ENCODE data around the gene C2orf92.

C2orf92 gene

GRCh38 chr2:97733341-97734035 is 64.0 kb downstream of the C2orf92 start:
- TF ChIP-seq CTCF (IDR thresholded peaks at IDR 0.05; ENCODE audit: low read length, missing control alignments): no peak
- H3K4me3 ChIP-seq (replicated peaks; ENCODE audit: low read depth, low read length): no peak overlapping the region
- DNase-seq (ENCODE audit: low read depth): no peak

DNA sequence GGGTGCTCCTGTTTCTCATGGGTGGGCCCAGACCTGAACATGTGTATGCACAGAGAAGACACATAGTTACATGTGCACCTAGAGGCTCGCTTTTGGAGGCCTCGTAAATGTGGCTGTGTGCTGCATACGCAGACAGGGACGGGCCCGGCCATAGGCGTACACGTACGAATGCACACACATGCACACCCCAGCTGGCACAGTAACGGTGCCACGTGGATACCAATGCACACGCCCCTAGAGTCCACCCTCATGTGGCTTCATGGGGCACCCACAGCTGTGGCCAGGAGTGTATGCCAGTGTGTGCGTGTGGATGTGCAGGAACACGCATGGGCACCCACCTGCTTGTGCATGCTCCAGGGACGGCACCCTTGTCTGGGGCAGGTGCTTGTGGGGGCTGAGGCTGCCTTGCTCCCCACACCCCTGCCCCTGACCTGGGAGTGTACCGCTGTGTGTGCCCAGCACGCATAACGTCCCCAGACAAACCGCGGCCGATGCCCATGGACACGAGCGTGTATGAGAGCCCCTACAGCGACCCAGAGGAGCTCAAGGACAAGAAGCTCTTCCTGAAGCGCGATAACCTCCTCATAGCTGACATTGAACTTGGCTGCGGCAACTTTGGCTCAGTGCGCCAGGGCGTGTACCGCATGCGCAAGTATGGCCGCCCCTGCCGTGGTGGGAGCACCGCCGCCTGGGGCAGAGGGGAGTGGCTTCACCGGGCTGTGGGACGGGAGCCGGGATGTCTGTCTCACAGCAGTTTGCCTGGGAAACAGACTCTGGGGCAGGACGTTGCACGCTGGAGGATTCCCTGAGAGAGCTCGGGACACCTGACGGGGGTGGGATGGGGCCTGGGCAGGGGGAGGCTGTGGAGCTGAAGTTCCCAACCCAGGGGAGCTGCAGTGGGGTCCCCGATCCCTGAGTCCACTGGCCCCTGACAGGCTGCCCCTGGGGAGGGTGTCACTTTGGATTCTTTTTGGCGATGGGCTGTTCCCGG is 64.8 kb downstream of the C2orf92 start:
- H3K4me3 ChIP-seq (replicated peaks; ENCODE audit: low read depth, low read length): no peak overlapping the region
- DNase-seq (ENCODE audit: low read depth): no peak
- TF ChIP-seq CTCF (IDR thresholded peaks at IDR 0.05; ENCODE audit: low read length, missing control alignments): no peak

GRCh38 chr2:97735161-97735561 is 65.6 kb downstream of the C2orf92 start:
- H3K4me3 ChIP-seq (replicated peaks; ENCODE audit: low read depth, low read length): no peak overlapping the region
- no peak for TF ChIP-seq CTCF (IDR thresholded peaks at IDR 0.05; ENCODE audit: low read length, missing control alignments)
- DNase-seq (ENCODE audit: low read depth): no peak

- TF ChIP-seq CTCF (IDR thresholded peaks at IDR 0.05; ENCODE audit: low read length, missing control alignments): no peak
- no peak overlapping the region for H3K4me3 ChIP-seq (replicated peaks; ENCODE audit: low read depth, low read length)
- DNase-seq (ENCODE audit: low read depth): no peak
These were observed 66.7 kb downstream of the C2orf92 start for GRCh38 chr2:97736185-97736584.

GRCh38 chr2:97736608-97737330 is 67.3 kb downstream of the C2orf92 start:
- TF ChIP-seq CTCF (IDR thresholded peaks at IDR 0.05; ENCODE audit: low read length, missing control alignments): no peak
- DNase-seq (ENCODE audit: low read depth): no peak
- no peak overlapping the region for H3K4me3 ChIP-seq (replicated peaks; ENCODE audit: low read depth, low read length)

GRCh38 chr2:97737421-97738178 is 68.1 kb downstream of the C2orf92 start:
- no peak for TF ChIP-seq CTCF (IDR thresholded peaks at IDR 0.05; ENCODE audit: low read length, missing control alignments)
- DNase-seq (ENCODE audit: low read depth): no peak
- no peak overlapping the region for H3K4me3 ChIP-seq (replicated peaks; ENCODE audit: low read depth, low read length)
